ENCODE data around the gene LITAFD. TPM values are rescaled to one million over a fixed set of nuclear protein-coding genes. Genes with fewer than 3 reads are reported as not detected.

LITAFD gene
- total and polyA plus RNA-seq, 12 donors: not detected

DNA sequence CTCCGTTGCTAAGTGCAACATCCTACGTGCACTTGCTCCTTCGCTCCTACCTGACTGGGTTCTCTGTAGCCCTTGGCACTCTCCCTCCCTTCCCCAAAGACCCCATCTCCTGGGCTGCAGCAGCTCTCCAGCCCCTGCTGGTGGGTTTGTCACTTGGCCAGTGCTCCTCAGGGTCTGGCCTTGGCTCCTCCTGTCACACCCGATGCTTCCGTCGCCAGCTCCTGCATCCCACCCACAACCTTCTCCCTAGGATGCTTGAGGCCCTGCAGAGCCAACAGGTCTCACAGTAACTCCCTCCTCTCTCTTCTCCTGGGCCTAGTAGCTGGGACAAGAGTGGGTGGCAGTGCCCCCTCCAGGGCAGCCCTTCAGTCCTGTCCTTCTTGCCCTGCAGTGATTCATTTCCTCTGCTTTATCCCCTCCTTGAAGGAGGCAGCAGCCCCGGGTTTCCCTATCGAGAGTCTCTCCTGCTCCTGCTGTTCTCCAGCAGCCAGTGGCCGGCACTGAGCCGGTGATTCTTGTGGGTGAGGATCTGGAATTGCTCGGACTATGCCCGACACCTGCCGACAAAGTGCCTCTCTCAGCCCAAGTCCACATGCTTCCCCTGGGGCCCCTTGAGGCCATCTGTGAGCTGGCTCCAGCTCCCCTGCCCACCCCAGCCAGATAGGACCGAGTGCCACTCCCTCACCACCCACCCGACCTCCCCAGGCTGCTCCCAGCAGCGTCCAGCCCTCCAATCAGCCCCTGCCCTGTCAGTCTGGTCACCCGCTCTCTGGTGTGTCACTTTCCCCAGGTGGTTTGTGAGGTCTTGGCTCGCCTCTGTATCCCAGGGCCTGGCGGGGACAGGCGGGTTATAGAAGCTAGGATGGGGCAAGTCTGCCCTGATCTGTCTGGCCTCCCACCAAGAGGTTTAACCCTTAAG is 3.8 kb downstream of the LITAFD start:
- no peaks in the 10 kb centered on the region for H3K9me3 ChIP-seq
- no peak overlapping the region for H3K27ac ChIP-seq
- peaks cover 0 to 21% (median 0%) of the 10 kb centered on the region in 7 donors for H3K27me3 ChIP-seq
- TF ChIP-seq, protein P1, sequence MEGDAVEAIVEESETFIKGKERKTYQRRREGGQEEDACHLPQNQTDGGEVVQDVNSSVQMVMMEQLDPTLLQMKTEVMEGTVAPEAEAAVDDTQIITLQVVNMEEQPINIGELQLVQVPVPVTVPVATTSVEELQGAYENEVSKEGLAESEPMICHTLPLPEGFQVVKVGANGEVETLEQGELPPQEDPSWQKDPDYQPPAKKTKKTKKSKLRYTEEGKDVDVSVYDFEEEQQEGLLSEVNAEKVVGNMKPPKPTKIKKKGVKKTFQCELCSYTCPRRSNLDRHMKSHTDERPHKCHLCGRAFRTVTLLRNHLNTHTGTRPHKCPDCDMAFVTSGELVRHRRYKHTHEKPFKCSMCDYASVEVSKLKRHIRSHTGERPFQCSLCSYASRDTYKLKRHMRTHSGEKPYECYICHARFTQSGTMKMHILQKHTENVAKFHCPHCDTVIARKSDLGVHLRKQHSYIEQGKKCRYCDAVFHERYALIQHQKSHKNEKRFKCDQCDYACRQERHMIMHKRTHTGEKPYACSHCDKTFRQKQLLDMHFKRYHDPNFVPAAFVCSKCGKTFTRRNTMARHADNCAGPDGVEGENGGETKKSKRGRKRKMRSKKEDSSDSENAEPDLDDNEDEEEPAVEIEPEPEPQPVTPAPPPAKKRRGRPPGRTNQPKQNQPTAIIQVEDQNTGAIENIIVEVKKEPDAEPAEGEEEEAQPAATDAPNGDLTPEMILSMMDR (IDR thresholded peaks at IDR 0.05): no peak
- DNase-seq (no peak), ATAC-seq (peak in 6 of 8 donors; percentile 16 to 41 (median 26))
- no peak overlapping the region for H3K4me3 ChIP-seq
- intact Hi-C loops (cut with DNase I): loop anchor here in 1 of 10 donors (10.0 kb wide), 1 partner anchor 321 kb away; no protein-coding TSS in a partner anchor
- peaks cover 0 to 31% (median 21%) of the 10 kb centered on the region in 9 donors for H3K4me1 ChIP-seq
- peaks cover 0 to 19% (median 12%) of the 10 kb centered on the region in 9 donors for H3K36me3 ChIP-seq
- 11 to 13% methylated on average over 20 of the region's 20 CpGs for WGBS, 2 donors

GRCh38 chr16:8886593-8887430 is 4.7 kb downstream of the LITAFD start:
- intact Hi-C loops (cut with DNase I): loop anchor here in 1 of 10 donors (10.0 kb wide), 1 partner anchor 322 kb away; no protein-coding TSS in a partner anchor
- ATAC-seq: no peak
- Histone ChIP-seq H3K4me3 (no peak overlapping the region), H3K9me3 (no peaks in the 10 kb centered on the region), H3K4me1 (peaks cover 0 to 31% (median 21%) of the 10 kb centered on the region in 9 donors), H3K27me3 (peaks cover 0 to 21% (median 0%) of the 10 kb centered on the region in 7 donors), H3K36me3 (peaks cover 0 to 28% (median 20%) of the 10 kb centered on the region in 9 donors), H3K27ac (no peak overlapping the region)
- TF ChIP-seq, protein P1 (IDR thresholded peaks at IDR 0.05): no peak
- DNase-seq: no peak
- WGBS, 2 donors: 72 to 74% methylated on average over 19 of the region's 19 CpGs

DNA sequence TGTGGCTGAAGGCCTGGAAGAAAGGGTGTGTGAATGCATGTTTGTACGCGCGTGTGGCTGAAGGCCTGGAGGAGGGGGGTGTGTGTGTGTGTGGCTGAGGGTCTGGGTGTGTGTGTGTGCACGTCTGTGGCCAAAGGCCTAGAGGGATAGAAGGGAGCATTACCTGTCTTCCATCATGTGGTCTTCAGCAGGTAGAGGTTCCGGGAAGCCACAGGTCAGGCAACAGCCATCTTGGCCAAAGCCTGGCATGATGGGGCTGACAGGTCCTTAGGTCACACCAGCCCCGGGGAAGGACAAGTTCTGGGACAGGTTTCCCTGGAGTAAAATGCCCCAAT is 5.2 kb downstream of the LITAFD start:
- WGBS, 2 donors: 86 to 87% methylated on average over 6 of the region's 6 CpGs
- intact Hi-C loops (cut with DNase I): loop anchor here in 1 of 10 donors (10.0 kb wide), 1 partner anchor 323 kb away; no protein-coding TSS in a partner anchor
- TF ChIP-seq, protein P1 (IDR thresholded peaks at IDR 0.05): no peak

More for the DNA sequence above, 5.2 kb downstream of the LITAFD start:
- no peak for ATAC-seq
- DNase-seq: no peak
- H3K27ac ChIP-seq: no peak overlapping the region
- H3K9me3 ChIP-seq: no peaks in the 10 kb centered on the region
- H3K27me3 ChIP-seq: peaks cover 0 to 18% (median 0%) of the 10 kb centered on the region in 7 donors
- H3K4me1 ChIP-seq: peaks cover 0 to 31% (median 21%) of the 10 kb centered on the region in 9 donors
- no peak overlapping the region for H3K4me3 ChIP-seq
- H3K36me3 ChIP-seq: peaks cover 0 to 34% (median 20%) of the 10 kb centered on the region in 9 donors
